Activated T-cell treated with anti-CD3 and anti-CD28 coated beads, Interleukin-2, amount 50 U/mL, for 1 hour (primary cell): Measurements from ENCODE around the gene SERPINH1.
A peak's percentile ranks its signal among the peaks of the same experiment; 100 is the strongest.
"Not testable (repeated sequence)": the region's sequence is repeated elsewhere in the genome, so short reads cannot be mapped to it uniquely, and the experiment has no call there.

Experiments used
- DNase-seq: peaks from one replicate; pipeline ENCODE4 v3.0.0-alpha.2; 2020

SERPINH1 gene

GRCh38 chr11:75578977-75579376, 16.9 kb downstream of the SERPINH1 start:
- no peak for DNase-seq

GRCh38 chr11:75579841-75580240, 17.8 kb downstream of the SERPINH1 start:
- no peak for DNase-seq

- DNase-seq = no peak
Observed at GRCh38 chr11:75582506-75582894, 20.4 kb downstream of the SERPINH1 start.

- peak; percentile 67 for DNase-seq
Observed at GRCh38 chr11:75582895-75583717, 21.1 kb downstream of the SERPINH1 start.

DNA sequence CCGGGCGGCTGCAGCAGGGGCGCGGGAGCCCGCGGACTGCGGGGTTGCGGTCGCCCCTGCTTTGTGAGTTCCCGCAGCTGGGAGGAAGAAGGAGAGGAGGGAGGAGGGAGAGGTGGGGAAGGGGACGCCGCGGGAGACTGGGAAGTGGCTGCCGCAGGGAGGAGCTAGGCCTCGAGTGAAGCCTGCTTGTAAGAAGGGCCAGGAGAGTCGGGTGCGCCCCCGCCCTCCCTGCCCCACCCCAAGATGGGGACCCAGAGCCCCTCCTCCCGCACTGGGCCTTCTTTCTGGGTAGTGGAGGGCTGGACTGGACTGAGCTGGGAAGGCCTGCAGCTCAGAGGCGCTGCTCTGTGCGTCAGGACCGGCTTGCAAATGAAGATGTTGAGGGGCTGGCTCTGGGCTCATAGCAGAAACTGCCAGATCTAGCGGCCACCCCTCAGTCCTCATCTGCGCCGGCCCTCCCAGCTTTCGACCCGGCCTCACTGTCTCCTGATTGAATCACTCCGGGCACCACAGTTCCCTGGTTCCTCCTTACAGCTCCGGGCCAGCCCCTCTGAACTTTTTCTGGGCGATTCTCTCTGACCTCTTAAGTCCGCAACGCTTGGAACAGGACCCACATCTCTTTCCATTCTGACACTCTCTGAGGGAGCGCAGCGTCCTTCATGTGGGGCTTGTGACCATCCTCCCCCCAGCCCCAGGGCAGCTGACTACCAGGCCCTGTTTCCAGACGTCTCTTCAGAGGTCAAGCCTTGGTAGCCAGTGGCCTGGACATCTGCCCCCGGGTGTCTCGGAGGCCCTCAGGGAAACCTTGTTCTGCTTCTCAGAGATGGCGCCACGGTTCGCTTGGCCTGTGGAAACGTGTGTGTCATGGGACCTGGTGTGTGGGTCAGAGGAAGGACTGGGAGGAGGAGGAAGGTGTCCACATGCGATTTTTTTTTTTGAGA, 21.9 kb downstream of the SERPINH1 start:
- DNase-seq = no peak

DNA sequence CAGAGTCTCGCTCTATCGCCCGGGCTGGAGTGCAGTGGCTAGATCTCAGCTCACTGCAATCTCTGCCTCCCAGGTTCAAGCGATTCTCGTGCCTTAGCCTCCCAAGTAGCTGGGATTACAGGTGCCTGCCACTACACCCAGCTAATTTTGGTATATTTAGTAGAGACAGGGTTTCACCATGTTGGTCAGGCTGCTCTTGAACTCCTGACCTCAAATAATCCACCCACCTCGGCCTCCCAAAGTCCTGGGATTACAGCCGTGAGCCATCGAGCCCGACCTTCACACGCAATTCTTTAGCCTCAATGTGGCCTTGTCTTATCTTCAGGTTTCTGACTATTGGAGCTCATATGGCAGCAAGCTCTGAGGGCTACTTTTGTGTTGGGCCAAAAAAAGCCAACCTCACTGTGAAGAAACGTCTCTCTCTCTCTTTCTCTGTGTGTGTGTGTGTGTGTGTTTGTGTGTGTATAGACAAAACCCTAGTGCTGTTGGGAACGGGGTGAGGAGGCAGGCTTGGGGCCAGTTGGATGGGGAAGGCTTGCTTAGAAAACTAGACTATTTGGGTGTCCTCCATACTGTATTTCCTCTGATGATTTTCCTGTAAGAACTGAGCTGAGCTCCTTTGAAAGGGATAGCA, 22.7 kb downstream of the SERPINH1 start:
- DNase-seq = not testable (repeated sequence)

DNA sequence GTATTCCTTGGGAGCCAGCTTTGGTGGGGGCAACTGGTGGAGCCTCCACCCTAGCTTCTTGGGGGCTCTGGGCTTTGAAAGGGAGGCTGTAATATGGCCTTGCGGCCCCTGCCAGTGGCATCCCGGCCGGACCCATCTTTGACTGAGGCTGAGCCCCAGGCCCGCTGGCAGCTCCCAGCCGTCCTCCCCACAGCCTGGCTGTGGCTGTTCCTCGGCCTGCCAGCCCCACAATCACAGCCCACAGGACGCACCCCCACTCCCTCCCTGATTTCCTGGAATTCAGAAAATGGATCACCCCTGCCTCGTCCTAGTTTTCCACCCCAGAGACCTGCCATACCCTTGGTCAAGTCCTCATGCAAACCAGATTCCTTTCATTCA, 23.2 kb downstream of the SERPINH1 start:
- DNase-seq = no peak

GRCh38 chr11:75586395-75586794, 24.3 kb downstream of the SERPINH1 start:
- DNase-seq = no peak

DNA sequence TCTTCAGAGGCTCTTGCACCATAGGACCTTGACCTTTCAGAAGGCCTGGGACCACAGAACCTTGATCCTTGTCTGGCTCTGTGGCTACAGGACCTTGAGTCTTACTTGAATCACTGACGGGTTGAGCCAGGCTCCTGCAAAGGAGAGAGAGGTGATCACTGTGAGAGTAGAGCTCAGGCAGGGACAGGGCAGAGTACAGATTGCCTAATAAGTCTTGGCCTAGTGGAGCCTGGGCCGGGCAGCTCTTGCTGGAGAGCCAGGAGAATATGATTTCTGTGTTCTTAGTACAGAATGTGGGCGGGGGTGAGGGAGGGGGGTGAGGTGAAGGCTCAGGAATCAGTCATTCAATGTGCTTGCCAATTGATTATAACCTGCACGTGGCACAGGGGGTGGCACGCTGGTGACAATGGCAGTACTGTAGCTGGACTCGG, 26.0 kb downstream of the SERPINH1 start:
- DNase-seq = no peak

- DNase-seq = no peak
Observed at GRCh38 chr11:75589051-75589450, 27.0 kb downstream of the SERPINH1 start.

DNA sequence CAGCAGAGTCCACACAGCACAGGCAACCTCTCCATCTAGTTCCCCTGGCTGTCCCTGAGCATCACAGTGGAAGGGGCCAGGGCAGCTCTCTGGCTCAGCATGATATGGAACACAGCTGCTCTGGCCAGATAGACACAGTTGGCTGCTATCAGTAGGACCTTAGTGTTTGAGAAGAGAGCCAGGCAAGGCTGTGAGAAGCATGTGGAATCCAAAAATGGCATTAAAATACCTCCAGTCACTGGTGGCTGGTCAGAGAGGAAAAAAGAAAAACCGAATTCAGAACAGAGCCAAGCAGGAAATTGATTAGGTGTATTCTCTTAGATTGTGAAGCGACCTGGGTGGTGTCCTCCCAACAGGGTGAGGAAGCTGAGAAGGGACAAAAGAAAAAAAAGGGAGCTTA, 27.9 kb downstream of the SERPINH1 start:
- DNase-seq = no peak

GRCh38 chr11:75591371-75591770, 29.3 kb downstream of the SERPINH1 start:
- no peak for DNase-seq

- DNase-seq = no peak
Observed at GRCh38 chr11:75591966-75592365, 29.9 kb downstream of the SERPINH1 start.

DNA sequence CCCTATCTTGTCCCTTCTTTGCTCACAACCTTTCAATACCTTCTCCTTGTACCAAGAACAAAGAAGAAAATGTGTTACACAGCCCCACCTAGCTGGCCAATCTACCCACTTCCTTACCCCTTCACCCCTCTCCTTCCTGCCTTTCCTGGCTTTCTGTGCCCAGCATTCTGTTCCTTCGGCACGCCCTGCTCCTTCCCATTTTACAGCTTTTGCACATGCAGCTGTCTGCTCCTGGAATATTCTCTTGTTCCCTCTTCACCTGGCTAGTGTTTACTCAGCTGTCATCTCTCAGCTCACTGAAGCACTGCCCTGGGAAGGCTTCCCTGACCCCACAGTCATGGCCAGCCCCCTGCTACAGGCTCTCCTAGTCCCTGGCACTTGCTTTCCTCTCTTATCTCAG, 30.7 kb downstream of the SERPINH1 start:
- no peak for DNase-seq

- no peak for DNase-seq
Observed at GRCh38 chr11:75593286-75593915, 31.3 kb downstream of the SERPINH1 start.

- no peak for DNase-seq
Observed at GRCh38 chr11:75594211-75594610, 32.2 kb downstream of the SERPINH1 start.

GRCh38 chr11:75595429-75595828, 33.4 kb downstream of the SERPINH1 start:
- no peak for DNase-seq

DNA sequence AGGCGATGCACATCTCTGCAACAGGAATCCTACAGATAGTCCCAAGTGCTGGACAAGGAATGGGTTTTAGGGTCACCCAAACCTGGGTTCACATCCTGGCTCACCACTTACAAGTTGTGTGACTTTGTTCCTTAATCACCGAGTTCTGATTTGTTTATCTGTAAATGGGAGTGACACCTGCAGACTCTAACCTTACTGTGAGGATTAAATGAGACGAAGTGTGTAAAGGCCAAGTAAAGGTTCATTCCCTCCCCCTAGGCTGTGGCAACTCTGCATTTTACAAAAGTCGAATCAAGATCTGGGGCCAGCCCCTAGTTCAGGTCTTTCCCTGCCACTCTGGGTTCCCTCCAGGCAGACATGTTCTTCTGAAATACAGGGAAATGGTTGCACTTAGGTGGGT, 34.9 kb downstream of the SERPINH1 start:
- DNase-seq = no peak

DNA sequence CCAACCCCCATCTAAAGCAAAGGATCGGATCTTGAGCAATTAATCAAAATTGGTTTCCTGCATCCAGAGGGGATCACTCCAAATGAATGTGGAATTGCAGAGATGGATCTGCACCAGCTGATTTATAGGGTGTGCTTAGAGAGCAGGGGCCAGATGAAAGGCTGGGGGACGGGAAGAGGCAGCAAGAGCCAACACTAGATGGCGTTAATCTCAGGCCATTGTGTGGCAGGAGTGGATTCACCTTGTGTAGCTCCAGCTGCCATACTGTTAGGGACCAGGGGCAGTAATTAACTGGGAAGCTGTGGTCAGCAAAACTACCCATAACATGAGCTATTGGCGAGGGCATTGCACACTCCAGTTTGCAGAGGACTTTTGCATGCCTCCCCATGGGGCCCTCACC, 35.6 kb downstream of the SERPINH1 start:
- no peak for DNase-seq

DNA sequence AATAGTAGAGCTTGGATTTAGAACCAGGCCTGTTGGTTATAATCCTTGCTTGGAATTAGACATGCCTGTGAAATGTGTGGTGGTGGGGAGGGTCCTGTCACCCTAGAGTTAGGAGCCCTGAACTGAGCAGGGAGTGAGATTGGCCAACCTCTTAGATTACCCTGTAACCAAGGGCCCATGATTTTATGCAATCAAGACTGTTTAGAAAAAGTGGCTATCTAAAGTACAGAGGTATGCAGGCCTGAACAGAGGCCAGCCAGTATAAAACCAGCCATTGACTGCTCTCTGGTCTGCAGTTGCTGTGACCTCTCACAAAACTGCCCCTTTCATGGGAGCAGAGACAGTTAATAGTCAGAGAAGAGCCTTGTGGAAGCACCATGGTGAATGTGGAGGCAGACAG, 36.2 kb downstream of the SERPINH1 start:
- DNase-seq = no peak

GRCh38 chr11:75598900-75599299, 36.8 kb downstream of the SERPINH1 start:
- DNase-seq = no peak

- no peak for DNase-seq
Observed at GRCh38 chr11:75600356-75600755, 38.3 kb downstream of the SERPINH1 start.

DNA sequence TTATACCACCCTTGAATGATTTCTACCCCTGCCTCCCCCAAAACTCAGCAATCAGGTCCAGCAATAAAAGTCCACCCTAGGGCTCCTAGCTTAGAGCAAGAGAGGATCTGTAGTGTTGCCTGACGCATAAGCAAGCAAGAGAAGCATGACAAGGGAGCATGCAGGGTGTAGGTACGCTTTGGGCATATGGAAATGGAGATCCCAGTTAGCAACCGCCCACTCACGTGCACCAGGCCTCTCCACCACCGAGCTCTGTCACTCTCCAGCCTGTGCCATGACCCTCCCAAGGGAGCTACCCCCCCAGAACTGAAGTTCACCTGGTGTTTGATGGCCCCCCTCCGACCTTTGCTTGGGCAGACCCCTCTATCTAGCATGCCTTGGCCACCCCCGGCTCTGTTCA, 39.4 kb downstream of the SERPINH1 start:
- DNase-seq = no peak
